Measurements from ENCODE around the gene ZCWPW1. TPM values are rescaled to one million over a fixed set of nuclear protein-coding genes. Genes with fewer than 3 reads are reported as not detected.
"Not testable (repeated sequence)": the region's sequence is repeated elsewhere in the genome, so short reads cannot be mapped to it uniquely, and the experiment has no call there.

ZCWPW1 gene
- total and polyA plus RNA-seq, 2 experiments from 2014 or later: 0.59 to 2.7 TPM

- TF ChIP-seq ETS1 (IDR thresholded peaks at IDR 0.05) (no peak), EZH2phosphoT487 (IDR thresholded peaks at IDR 0.05; ENCODE audit: unreplicated experiment) (no peak), JUNB (IDR thresholded peaks at IDR 0.05; ENCODE audit: unreplicated experiment) (no peak)
Observed at GRCh38 chr7:100384628-100385294, 43.7 kb downstream of the ZCWPW1 start (continued).

- H4K20me1 ChIP-seq (replicated peaks; ENCODE audit: insufficient read depth); H3K27ac Mint-ChIP-seq; H3K4me2 ChIP-seq; H3F3A ChIP-seq (replicated peaks; ENCODE audit: low read depth); H3K4me3 Mint-ChIP-seq; H3K9me3 Mint-ChIP-seq; H3K36me3 ChIP-seq (ENCODE audit: insufficient read depth); H3K79me2 ChIP-seq (replicated peaks; ENCODE audit: insufficient read depth); H3K27ac ChIP-seq (ENCODE audit: low read depth); H2AFZ ChIP-seq; H3K27me3 Mint-ChIP-seq (ENCODE audit: insufficient read depth, low read depth, poor library complexity); H3K36me3 Mint-ChIP-seq (ENCODE audit: low read depth); H3K4me1 Mint-ChIP-seq; H3K4me1 ChIP-seq (ENCODE audit: insufficient read depth); H3K9me2 ChIP-seq (ENCODE audit: insufficient read depth): not testable (repeated sequence)
- DNase-seq (ENCODE audit: low spot score) (peak; percentile 72), ATAC-seq (peak; percentile 9; the same call in 2 of the 3 replicates)
- H3K27me3 ChIP-seq (ENCODE audit: insufficient read depth): peaks cover 12% of the 10 kb centered on the region; the same call in 1 of the 2 replicates
- H3K4me3 ChIP-seq: peak overlapping the region; percentile 60; the same call in 1 of the 2 replicates
Observed at GRCh38 chr7:100382234-100382853, 46.2 kb downstream of the ZCWPW1 start.

GRCh38 chr7:100381531-100382233 lies 46.8 kb downstream of the ZCWPW1 start:
- H3K4me1 ChIP-seq (ENCODE audit: insufficient read depth); H3K4me3 Mint-ChIP-seq; H3F3A ChIP-seq (replicated peaks; ENCODE audit: low read depth); H3K9me3 Mint-ChIP-seq; H3K9me2 ChIP-seq (ENCODE audit: insufficient read depth); H3K27me3 Mint-ChIP-seq (ENCODE audit: insufficient read depth, low read depth, poor library complexity); H3K4me1 Mint-ChIP-seq; H3K27ac Mint-ChIP-seq; H3K36me3 ChIP-seq (ENCODE audit: insufficient read depth); H3K79me2 ChIP-seq (replicated peaks; ENCODE audit: insufficient read depth); H3K27ac ChIP-seq (ENCODE audit: low read depth); H3K36me3 Mint-ChIP-seq (ENCODE audit: low read depth); H4K20me1 ChIP-seq (replicated peaks; ENCODE audit: insufficient read depth): not testable (repeated sequence)
- Histone ChIP-seq H3K4me3 (peak overlapping the region; percentile 60), H3K27me3 (ENCODE audit: insufficient read depth) (peaks cover 12% of the 10 kb centered on the region; the same call in 1 of the 2 replicates), H2AFZ (peak overlapping the region; percentile 28; the same call in 1 of the 2 replicates), H3K4me2 (peak overlapping the region; percentile 77)
- DNase-seq (ENCODE audit: low spot score) (peak; percentile 58), ATAC-seq (peak; percentile 78)
- TF ChIP-seq POLR2AphosphoS5 (IDR thresholded peaks at IDR 0.05; ENCODE audit: low read depth): 0 out of 2 replicates have a peak, but pooled peaks have one; percentile 27

- no peak overlapping the region for H3K4me3 Mint-ChIP-seq
- Histone ChIP-seq H3K4me3 (no peak overlapping the region), H3K4me2 (no peak overlapping the region), H3K27me3 (ENCODE audit: insufficient read depth) (peaks cover 12% of the 10 kb centered on the region; the same call in 1 of the 2 replicates), H3F3A (replicated peaks; ENCODE audit: low read depth) (no peaks in the 10 kb centered on the region), H4K20me1 (replicated peaks; ENCODE audit: insufficient read depth) (no peaks in the 10 kb centered on the region), H3K4me1 (ENCODE audit: insufficient read depth) (no peaks in the 10 kb centered on the region), H3K79me2 (replicated peaks; ENCODE audit: insufficient read depth) (no peaks in the 10 kb centered on the region), H3K9me2 (ENCODE audit: insufficient read depth) (0 out of 2 replicates have a peak, but pooled peaks cover 4% of the 10 kb centered on the region), H3K27ac (ENCODE audit: low read depth) (no peak overlapping the region), H2AFZ (no peak overlapping the region), H3K36me3 (ENCODE audit: insufficient read depth) (no peaks in the 10 kb centered on the region)
- ATAC-seq: no peak
- no peak overlapping the region for H3K27ac Mint-ChIP-seq
- no peaks in the 10 kb centered on the region for H3K4me1 Mint-ChIP-seq
- no peaks in the 10 kb centered on the region; the same call in 2 of the 3 replicates for H3K36me3 Mint-ChIP-seq (ENCODE audit: low read depth)
- H3K9me3 Mint-ChIP-seq: no peaks in the 10 kb centered on the region; the same call in 2 of the 3 replicates
- DNase-seq (ENCODE audit: low spot score): no peak
- peaks cover 9% of the 10 kb centered on the region for H3K27me3 Mint-ChIP-seq (ENCODE audit: insufficient read depth, low read depth, poor library complexity)
- TF ChIP-seq POLR2AphosphoS5 (IDR thresholded peaks at IDR 0.05; ENCODE audit: low read depth) (no peak), ZNF462 (CRISPR knock-in tag; IDR thresholded peaks at IDR 0.05) (no peak), JUNB (IDR thresholded peaks at IDR 0.05; ENCODE audit: unreplicated experiment) (no peak)
Observed at GRCh38 chr7:100380196-100380595, 48.3 kb downstream of the ZCWPW1 start.

Measured in GM23338 (cell line).